Nephron (organoid): ENCODE measurements around the gene SLC35F4.
A peak's percentile ranks its signal among the peaks of the same experiment; 100 is the strongest.

Experiments
- H3K27ac Mint-ChIP-seq, 3 experiments: 2 replicates each; pipeline ENCODE4 v1.8.0; 2020; ENCODE audit warnings: mixed read lengths in 3 of 3, mild to moderate bottlenecking in 2 of 3, moderate library complexity in 1 of 3
- H3K27me3 Mint-ChIP-seq: 2 replicates; pipeline ENCODE4 v1.8.0; 2021; ENCODE audit warnings: low read depth, mild to moderate bottlenecking, moderate library complexity, mixed read lengths
- H3K36me3 Mint-ChIP-seq: 2 replicates; pipeline ENCODE4 v1.8.0; 2020; ENCODE audit warnings: low read depth, mixed read lengths
- H3K4me1 Mint-ChIP-seq: 2 replicates; pipeline ENCODE4 v1.8.0; 2020; ENCODE audit warnings: mixed read lengths
- H3K4me3 Mint-ChIP-seq, 3 experiments: 2 replicates each; pipeline ENCODE4 v1.8.0; 2020; ENCODE audit warnings: mild to moderate bottlenecking in 3 of 3, mixed read lengths in 3 of 3, moderate library complexity in 2 of 3
- H3K9me3 Mint-ChIP-seq: 2 replicates; pipeline ENCODE4 v1.8.0; 2020; ENCODE audit warnings: mixed read lengths
- CTCF ChIP-seq, 3 experiments: fragments of 200-600 bp; sonication (generic); IDR thresholded peaks; one replicate each; pipeline ENCODE4 v1.5.0; 2021; ENCODE audit warnings: antibody characterized with exemption in 3 of 3; ENCODE audit not compliant: unreplicated experiment in 3 of 3

Gene SLC35F4

GRCh38 chr14:57848353-57848752 is 17.5 kb downstream of the SLC35F4 start:
- peaks cover 27% of the 10 kb centered on the region for H3K4me1 Mint-ChIP-seq

GRCh38 chr14:57847706-57848105 is 18.2 kb downstream of the SLC35F4 start:
- Mint-ChIP-seq H3K4me3 (no peak overlapping the region), H3K27me3 (peaks cover 12% of the 10 kb centered on the region), H3K36me3 (no peaks in the 10 kb centered on the region), H3K9me3 (no peaks in the 10 kb centered on the region), H3K27ac (peak overlapping the region in 2 of 3 experiments; percentile 31 to 64), H3K4me1 (peaks cover 27% of the 10 kb centered on the region)
- no peak for TF ChIP-seq CTCF (IDR thresholded peaks at IDR 0.05; ENCODE audit: unreplicated experiment in 3 of 3)

More at GRCh38 chr14:57848353-57848752, 17.5 kb downstream of the SLC35F4 start:
- Mint-ChIP-seq H3K4me3 (no peak overlapping the region), H3K36me3 (no peaks in the 10 kb centered on the region), H3K27me3 (peaks cover 5% of the 10 kb centered on the region), H3K9me3 (no peaks in the 10 kb centered on the region), H3K27ac (peak overlapping the region in 1 of 3 experiments; percentile 50)
- TF ChIP-seq CTCF (IDR thresholded peaks at IDR 0.05; ENCODE audit: unreplicated experiment in 3 of 3): no peak

- Mint-ChIP-seq H3K36me3 (no peaks in the 10 kb centered on the region), H3K4me3 (no peak overlapping the region), H3K9me3 (no peaks in the 10 kb centered on the region), H3K27ac (peak overlapping the region in 2 of 3 experiments; percentile 16 to 31), H3K27me3 (peaks cover 16% of the 10 kb centered on the region), H3K4me1 (peaks cover 27% of the 10 kb centered on the region)
- TF ChIP-seq CTCF (IDR thresholded peaks at IDR 0.05; ENCODE audit: unreplicated experiment in 3 of 3): no peak
These were observed 18.8 kb downstream of the SLC35F4 start for GRCh38 chr14:57847096-57847495.

GRCh38 chr14:57846596-57846995 is 19.3 kb downstream of the SLC35F4 start:
- H3K27me3 Mint-ChIP-seq: peaks cover 16% of the 10 kb centered on the region
- TF ChIP-seq CTCF (IDR thresholded peaks at IDR 0.05; ENCODE audit: unreplicated experiment in 3 of 3): no peak
- no peak overlapping the region for H3K4me3 Mint-ChIP-seq
- H3K27ac Mint-ChIP-seq: peak overlapping the region; percentile 16 to 72 (median 48)
- no peaks in the 10 kb centered on the region for H3K9me3 Mint-ChIP-seq
- peaks cover 27% of the 10 kb centered on the region for H3K4me1 Mint-ChIP-seq
- no peaks in the 10 kb centered on the region for H3K36me3 Mint-ChIP-seq

GRCh38 chr14:57845802-57846531 is 19.9 kb downstream of the SLC35F4 start:
- no peaks in the 10 kb centered on the region for H3K36me3 Mint-ChIP-seq
- peaks cover 18% of the 10 kb centered on the region for H3K27me3 Mint-ChIP-seq
- H3K27ac Mint-ChIP-seq: peak overlapping the region in 2 of 3 experiments; percentile 16 to 48
- H3K4me1 Mint-ChIP-seq: peaks cover 27% of the 10 kb centered on the region
- H3K9me3 Mint-ChIP-seq: no peaks in the 10 kb centered on the region
- TF ChIP-seq CTCF (IDR thresholded peaks at IDR 0.05; ENCODE audit: unreplicated experiment in 3 of 3): no peak
- H3K4me3 Mint-ChIP-seq: no peak overlapping the region

GRCh38 chr14:57845316-57845715 is 20.6 kb downstream of the SLC35F4 start:
- Mint-ChIP-seq H3K4me1 (peaks cover 27% of the 10 kb centered on the region), H3K4me3 (no peak overlapping the region), H3K36me3 (no peaks in the 10 kb centered on the region), H3K27ac (peak overlapping the region in 1 of 3 experiments; percentile 16), H3K9me3 (no peaks in the 10 kb centered on the region), H3K27me3 (peaks cover 20% of the 10 kb centered on the region)
- TF ChIP-seq CTCF (IDR thresholded peaks at IDR 0.05; ENCODE audit: unreplicated experiment in 3 of 3): no peak
